HepG2 (cell line): ENCODE measurements around the gene TMEM86B. TPM values are rescaled to one million over a fixed set of nuclear protein-coding genes. Genes with fewer than 3 reads are reported as not detected.

ENCODE experiments used
- ATAC-seq: fragments of 200-7000 bp; cut with Tn5 transposase; 3 replicates; pipeline ENCODE4 v1.9.1; 2020; ENCODE audit warnings: mild to moderate bottlenecking, moderate library complexity
- BruUV-seq: library from RNA; stranded (reverse); fragments of 400-500 nt; replicated peaks from 2 replicates; lab custom pipeline; 2021; lab: Mats Ljungman, UMichigan
- CTCF ChIA-PET: fragments of 300-600 bp; formaldehyde crosslinking; extraction: SDS; loops from one replicate; lab custom pipeline; 2021; ENCODE audit warnings: low total read pairs, inconsistent platforms, low intra/inter-chr PET ratio; lab: Yijun Ruan, JAX
- POLR2A ChIA-PET: fragments of 350-600 bp; sonication (Branson Sonifier 250); formaldehyde crosslinking; loops from one replicate; lab custom pipeline; 2020; ENCODE audit warnings: antibody characterized with exemption, inconsistent platforms; lab: Yijun Ruan, JAX
- DNase-seq: peaks from one replicate; pipeline ENCODE4 v3.0.0-alpha.2; 2015; ENCODE audit warnings: low spot score
- FAIRE-seq: peaks from 3 replicates; lab custom pipeline; 2011; peaks lifted over from hg19 to GRCh38; lab: Jason Lieb, UNC
- H2AFZ ChIP-seq: one replicate; pipeline ENCODE4 v1.6.1; 2011; ENCODE audit warnings: low read length, inconsistent platforms
- H3K27ac ChIP-seq: fragments of 300-600 bp; 3 replicates; pipeline ENCODE4 v1.8.0; 2011; ENCODE audit warnings: mixed run types, mild to moderate bottlenecking, mixed read lengths, low read length, inconsistent platforms; ENCODE audit not compliant: insufficient read depth; ENCODE audit errors: extremely low read length
- H3K27me3 ChIP-seq, 2 experiments: fragments of 200-600 bp in 1 of 2; 2 replicates in 1 of 2; 3 replicates in 1 of 2; pipeline versions ENCODE4 v1.6.0 to v1.8.0; 2011; ENCODE audit warnings: low read length in 2 of 2, mild to moderate bottlenecking in 2 of 2, moderate library complexity in 2 of 2, inconsistent platforms in 1 of 2; ENCODE audit not compliant: insufficient read depth in 2 of 2, control insufficient read depth in 1 of 2
- H3K36me3 ChIP-seq, 2 experiments: fragments of 200-600 bp in 1 of 2; replicated peaks in 1 of 2; 2 replicates in 1 of 2; 3 replicates in 1 of 2; pipeline versions ENCODE4 v1.5.1 to v1.8.0; 2011; ENCODE audit warnings: low read length in 2 of 2, inconsistent platforms in 1 of 2; ENCODE audit not compliant: insufficient read depth in 2 of 2, control insufficient read depth in 1 of 2
- H3K4me1 ChIP-seq: 2 replicates; pipeline ENCODE4 v1.5.1; 2012; ENCODE audit warnings: low read length, inconsistent platforms; ENCODE audit not compliant: insufficient read depth
- H3K4me2 ChIP-seq: 2 replicates; pipeline ENCODE4 v1.6.0; 2011; ENCODE audit warnings: low read depth, low read length, inconsistent platforms
- H3K4me3 ChIP-seq, 3 experiments: fragments of 200-600 bp in 1 of 3; sonication (generic), shearing (Covaris generic) in 1 of 3; replicated peaks in 1 of 3; 2 replicates each; pipeline ENCODE4 v1.5.1; 2011 to 2016; ENCODE audit warnings: low read length in 3 of 3, inconsistent platforms in 2 of 3, low read depth in 2 of 3, mild to moderate bottlenecking in 2 of 3, control low read depth in 1 of 3, mixed read lengths in 1 of 3; ENCODE audit not compliant: insufficient read depth in 1 of 3
- H3K79me2 ChIP-seq: one replicate; pipeline ENCODE4 v1.6.1; 2011; ENCODE audit warnings: low read length, inconsistent platforms; ENCODE audit not compliant: insufficient read depth
- H3K9ac ChIP-seq: 2 replicates; pipeline ENCODE4 v1.6.0; 2011; ENCODE audit warnings: mild to moderate bottlenecking, low read depth, low read length, inconsistent platforms; ENCODE audit not compliant: insufficient read depth
- H3K9me3 ChIP-seq: 2 replicates; pipeline ENCODE4 v1.5.1; 2012; ENCODE audit warnings: mild to moderate bottlenecking, low read length
- H4K20me1 ChIP-seq: 2 replicates; pipeline ENCODE4 v1.6.0; 2011; ENCODE audit warnings: inconsistent platforms, mild to moderate bottlenecking, low read length, moderate library complexity; ENCODE audit not compliant: insufficient read depth
- AGO2 ChIP-seq: fragments of 200-400 bp; formaldehyde crosslinking; optimal IDR thresholded peaks from 2 replicates; pipeline ENCODE3; 2017; ENCODE audit warnings: mild to moderate bottlenecking, low read depth, low read length, moderate library complexity
- HNRNPL ChIP-seq: fragments of 200-400 bp; formaldehyde crosslinking; IDR thresholded peaks from 2 replicates; pipeline ENCODE4 v1.6.1; 2017; ENCODE audit warnings: mild to moderate bottlenecking, low read depth, low read length
- HOXA3 ChIP-seq: sonication (generic); formaldehyde crosslinking; IDR thresholded peaks from 2 replicates; pipeline ENCODE4 v1.5.0; 2020; ENCODE audit warnings: missing genetic modification reagents
- IRX3 ChIP-seq: sonication (generic); formaldehyde crosslinking; IDR thresholded peaks from 2 replicates; pipeline ENCODE4 v1.8.1; 2023; ENCODE audit warnings: mild to moderate bottlenecking, low read depth, missing genetic modification reagents, borderline replicate concordance
- MIXL1 ChIP-seq: IDR thresholded peaks from 2 replicates; pipeline ENCODE4 v1.6.1; 2016
- PAF1 ChIP-seq: IDR thresholded peaks from 2 replicates; pipeline ENCODE4 v1.6.1; 2016; ENCODE audit warnings: missing genetic modification reagents, missing compliant biosample characterization
- POLR2A ChIP-seq, 2 experiments: IDR thresholded peaks; 2 replicates each; pipeline ENCODE4 v1.6.1; 2011; ENCODE audit warnings: low read depth in 2 of 2, low read length in 2 of 2, mild to moderate bottlenecking in 1 of 2, moderate library complexity in 1 of 2; ENCODE audit not compliant: insufficient read depth in 1 of 2
- PRPF4 ChIP-seq: fragments of 200-400 bp; formaldehyde crosslinking; IDR thresholded peaks from 2 replicates; pipeline ENCODE4 v1.6.1; 2016; ENCODE audit warnings: low read length, low read depth; ENCODE audit not compliant: poor library complexity, severe bottlenecking
- RARG ChIP-seq: sonication (generic); formaldehyde crosslinking; IDR thresholded peaks from 2 replicates; pipeline ENCODE4 v1.4.0; 2020; ENCODE audit warnings: low read depth, mild to moderate bottlenecking, missing genetic modification reagents
- RBFOX2 ChIP-seq: fragments of 200-400 bp; formaldehyde crosslinking; IDR thresholded peaks from 2 replicates; pipeline ENCODE4 v1.6.1; 2017; ENCODE audit warnings: low read depth, mild to moderate bottlenecking, low read length
- RBM39 ChIP-seq: fragments of 200-400 bp; formaldehyde crosslinking; IDR thresholded peaks from one replicate; pipeline ENCODE4 v1.6.1; 2018; ENCODE audit warnings: antibody characterized with exemption, mild to moderate bottlenecking, low read depth, low read length; ENCODE audit not compliant: poor library complexity, severe bottlenecking
- RNF2 ChIP-seq: fragments of 450-650 bp; conservative IDR thresholded peaks from 2 replicates; pipeline ENCODE4 v1.6.1; 2016; ENCODE audit warnings: low read depth
- SNAI1 ChIP-seq: sonication (generic); formaldehyde crosslinking; IDR thresholded peaks from 2 replicates; pipeline ENCODE4 v1.5.0; 2020; ENCODE audit warnings: mild to moderate bottlenecking, missing genetic modification reagents, borderline replicate concordance
- ZNF256 ChIP-seq: sonication (generic); formaldehyde crosslinking; conservative IDR thresholded peaks from 2 replicates; pipeline ENCODE4 v1.4.0; 2020; ENCODE audit warnings: missing genetic modification reagents
- ZNF354B ChIP-seq: sonication (generic); formaldehyde crosslinking; IDR thresholded peaks from 2 replicates; pipeline ENCODE4 v1.8.0; 2022; ENCODE audit warnings: mild to moderate bottlenecking, missing genetic modification reagents
- ZNF747 ChIP-seq: sonication (generic); formaldehyde crosslinking; IDR thresholded peaks from 2 replicates; pipeline ENCODE4 v1.8.1; 2023; ENCODE audit warnings: missing genetic modification reagents, mild to moderate bottlenecking, borderline replicate concordance
- ZSCAN21 ChIP-seq: sonication (generic); formaldehyde crosslinking; IDR thresholded peaks from 2 replicates; pipeline ENCODE4 v1.8.0; 2022; ENCODE audit warnings: mild to moderate bottlenecking, missing genetic modification reagents, moderate library complexity, borderline replicate concordance
- WGBS: methylation state at CpG from one replicate; pipeline ENCODE4 v1.1.6; 2017; ENCODE audit warnings: low lambda C conversion rate; 5-methylcytosine and 5-hydroxymethylcytosine counted together
- in situ Hi-C: cut with HindIII; loops from 2 replicates; pipeline ENCODE4 v1.10.0; 2017; ENCODE audit warnings: low pct_unique_long_range_greater_than_20kb; ENCODE audit not compliant: extremely low pct_ligation_motif_present
- intact Hi-C: fragments of 100-400 bp; cut with micrococcal nuclease; formaldehyde crosslinking; loops from one replicate; pipeline ENCODE4 v1.10.0; 2022; ENCODE audit not compliant: unreplicated experiment
- polyA plus RNA-seq, 8 experiments: library from polyadenylated mRNA; depleted of rRNA in 3 of 8; stranded (reverse) in 7 of 8; unstranded in 1 of 8; fragments of >200 nt; fragmentation: Illumina TruSeq in 4 of 8; extraction: Trizol in 4 of 8; gene quantifications; 2 replicates each; pipeline versions ENCODE4 v1.2.1 to v1.2.3, GENCODE V29; 2011 to 2016; ENCODE audit warnings: low read depth in 4 of 8, missing spikeins in 1 of 8, mixed read lengths in 1 of 8; ENCODE audit not compliant: insufficient read depth in 1 of 8
- total RNA-seq, 5 experiments: library from RNA; depleted of rRNA; stranded (reverse); fragments of >200 nt; fragmentation: Illumina TruSeq; extraction: Trizol; gene quantifications; 2 replicates each; pipeline ENCODE4 v1.2.3, GENCODE V29; 2016; ENCODE audit warnings: low read depth in 1 of 5
- TF ChIP-seq, protein P1 (sequence below): sonication (generic); formaldehyde crosslinking; IDR thresholded peaks from 2 replicates; pipeline ENCODE4 v1.8.0; 2022; ENCODE audit warnings: missing genetic modification reagents, mild to moderate bottlenecking, borderline replicate concordance
- TF ChIP-seq, protein P2 (sequence below): sonication (generic); formaldehyde crosslinking; IDR thresholded peaks from 2 replicates; pipeline ENCODE4 v1.4.0; 2020; ENCODE audit warnings: missing genetic modification reagents; ENCODE audit errors: not compliant biosample characterization
- TF ChIP-seq, protein P3 (sequence below): sonication (generic); formaldehyde crosslinking; IDR thresholded peaks from 2 replicates; pipeline ENCODE4 v1.4.0; 2020; ENCODE audit warnings: missing genetic modification reagents
- TF ChIP-seq, protein P4 (sequence below): IDR thresholded peaks from 2 replicates; pipeline ENCODE4 v1.6.1; 2016; ENCODE audit warnings: low read depth, borderline replicate concordance

The TMEM86B gene
- total and polyA plus RNA-seq, 2 of the 13 experiments (the other 11 are each of a cell fraction or from before 2014, with no cell fraction given) = 7.7 to 9.6 TPM

DNA sequence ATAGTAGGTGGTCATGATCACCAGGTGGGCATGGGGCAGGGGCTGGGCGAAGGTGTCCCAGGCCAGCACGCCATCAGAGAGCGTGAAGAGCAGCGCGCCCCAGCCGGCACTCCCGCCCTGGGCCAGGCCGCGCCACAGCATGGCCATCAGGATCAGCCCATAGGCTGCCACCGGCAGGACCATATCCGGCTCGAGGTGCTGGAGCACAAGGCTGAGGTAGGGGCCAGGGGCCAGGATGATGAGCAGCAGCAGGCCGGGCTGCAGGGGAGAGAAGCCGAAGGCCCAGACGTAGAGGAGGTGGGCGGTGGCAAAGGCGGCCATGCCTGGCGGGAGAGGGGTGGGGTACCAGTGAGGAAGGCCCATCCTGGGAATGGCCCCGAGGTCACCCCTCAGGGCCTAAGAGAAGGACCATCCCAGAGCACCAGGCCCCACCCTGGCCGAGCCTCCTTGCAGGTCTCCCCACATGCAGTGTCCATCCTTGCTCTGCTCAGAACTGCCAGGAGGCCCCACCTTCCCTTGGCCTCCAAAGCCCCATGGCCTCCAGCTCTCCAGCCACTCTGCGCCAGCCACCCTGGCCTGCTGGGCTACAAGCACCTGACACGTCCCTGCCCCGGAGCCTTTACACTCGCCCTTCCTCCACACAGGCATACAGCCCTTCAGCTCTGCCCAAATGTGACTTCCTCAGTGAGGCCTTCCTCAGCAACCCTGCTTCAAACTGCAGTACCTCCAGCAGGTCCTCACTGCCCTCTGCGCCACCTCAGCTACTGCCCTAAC lies 1.1 kb downstream of the TMEM86B start:
- in situ Hi-C loops = no loop called here
- intact Hi-C loops = no loop called here
- DNase-seq (no peak), FAIRE-seq (no peak), ATAC-seq (no peak)
- Histone ChIP-seq H3K9me3 (no peaks in the 10 kb centered on the region), H3K27ac (peak overlapping the region; percentile 76), H3K36me3 (peaks cover 12 to 27% of the 10 kb centered on the region in 2 experiments; a peak in 4 of 5 replicates), H4K20me1 (no peaks in the 10 kb centered on the region), H3K4me3 (peak overlapping the region in 1 of 3 experiments; percentile 67; a peak in 1 of 6 replicates), H3K4me1 (peaks cover 67% of the 10 kb centered on the region), H3K9ac (peak overlapping the region; percentile 60), H3K27me3 (no peaks in the 10 kb centered on the region), H3K4me2 (peak overlapping the region; percentile 88), H3K79me2 (peaks cover 4% of the 10 kb centered on the region), H2AFZ (no peak overlapping the region)
- POLR2A ChIA-PET = interaction anchor here (1.1 to 2.3 kb wide), 6 partner anchors 18 to 276 kb away, joined by 3 to 12 read pairs (median 6); partner anchors contain the start of genes PPP6R1, PTPRH and UBE2S
- TF ChIP-seq, protein P1, sequence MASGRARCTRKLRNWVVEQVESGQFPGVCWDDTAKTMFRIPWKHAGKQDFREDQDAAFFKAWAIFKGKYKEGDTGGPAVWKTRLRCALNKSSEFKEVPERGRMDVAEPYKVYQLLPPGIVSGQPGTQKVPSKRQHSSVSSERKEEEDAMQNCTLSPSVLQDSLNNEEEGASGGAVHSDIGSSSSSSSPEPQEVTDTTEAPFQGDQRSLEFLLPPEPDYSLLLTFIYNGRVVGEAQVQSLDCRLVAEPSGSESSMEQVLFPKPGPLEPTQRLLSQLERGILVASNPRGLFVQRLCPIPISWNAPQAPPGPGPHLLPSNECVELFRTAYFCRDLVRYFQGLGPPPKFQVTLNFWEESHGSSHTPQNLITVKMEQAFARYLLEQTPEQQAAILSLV (CRISPR knock-in tag) = no peak
- TF ChIP-seq IRX3 (CRISPR knock-in tag) = no peak
- TF ChIP-seq, protein P2, sequence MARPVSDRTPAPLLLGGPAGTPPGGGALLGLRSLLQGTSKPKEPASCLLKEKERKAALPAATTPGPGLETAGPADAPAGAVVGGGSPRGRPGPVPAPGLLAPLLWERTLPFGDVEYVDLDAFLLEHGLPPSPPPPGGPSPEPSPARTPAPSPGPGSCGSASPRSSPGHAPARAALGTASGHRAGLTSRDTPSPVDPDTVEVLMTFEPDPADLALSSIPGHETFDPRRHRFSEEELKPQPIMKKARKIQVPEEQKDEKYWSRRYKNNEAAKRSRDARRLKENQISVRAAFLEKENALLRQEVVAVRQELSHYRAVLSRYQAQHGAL (CRISPR knock-in tag) = no peak
- no peak for TF ChIP-seq ZNF256 (CRISPR knock-in tag)
- no peak for TF ChIP-seq MIXL1 (CRISPR knock-in tag)
- TF ChIP-seq, protein P3, sequence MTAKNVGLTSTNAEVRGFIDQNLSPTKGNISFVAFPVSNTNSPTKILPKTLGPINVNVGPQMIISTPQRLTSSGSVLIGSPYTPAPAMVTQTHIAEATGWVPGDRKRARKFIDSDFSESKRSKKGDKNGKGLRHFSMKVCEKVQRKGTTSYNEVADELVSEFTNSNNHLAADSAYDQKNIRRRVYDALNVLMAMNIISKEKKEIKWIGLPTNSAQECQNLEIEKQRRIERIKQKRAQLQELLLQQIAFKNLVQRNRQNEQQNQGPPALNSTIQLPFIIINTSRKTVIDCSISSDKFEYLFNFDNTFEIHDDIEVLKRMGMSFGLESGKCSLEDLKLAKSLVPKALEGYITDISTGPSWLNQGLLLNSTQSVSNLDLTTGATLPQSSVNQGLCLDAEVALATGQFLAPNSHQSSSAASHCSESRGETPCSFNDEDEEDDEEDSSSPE = no peak
- TF ChIP-seq PRPF4 = no peak
- no peak for TF ChIP-seq ZNF747 (CRISPR knock-in tag)
- TF ChIP-seq HNRNPL = 0 out of 2 replicates have a peak, but pooled peaks have one; percentile 20
- 0 out of 2 replicates have a peak, but pooled peaks have one; percentile 11 for TF ChIP-seq RBFOX2
- TF ChIP-seq PAF1 (CRISPR knock-in tag) = peak; percentile 59; the same call in 1 of the 2 replicates
- peak in 1 of 2 experiments; percentile 12; a peak in 1 of 4 replicates for TF ChIP-seq POLR2A (IDR thresholded peaks at IDR 0.05; ENCODE audit: insufficient read depth in 1 of 2, low read depth in 2 of 2, low read length in 2 of 2)
- TF ChIP-seq, protein P4, sequence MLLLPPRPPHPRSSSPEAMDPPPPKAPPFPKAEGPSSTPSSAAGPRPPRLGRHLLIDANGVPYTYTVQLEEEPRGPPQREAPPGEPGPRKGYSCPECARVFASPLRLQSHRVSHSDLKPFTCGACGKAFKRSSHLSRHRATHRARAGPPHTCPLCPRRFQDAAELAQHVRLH (CRISPR knock-in tag) = no peak
- TF ChIP-seq ZSCAN21 = 0 out of 2 replicates have a peak, but pooled peaks have one; percentile 11
- 0 out of 2 replicates have a peak, but pooled peaks have one; percentile 12 for TF ChIP-seq HOXA3 (CRISPR knock-in tag)
- peak; percentile 51 for TF ChIP-seq AGO2
- no peak for TF ChIP-seq RARG (CRISPR knock-in tag)
- no peak for TF ChIP-seq SNAI1 (CRISPR knock-in tag)
- peak; percentile 12 for TF ChIP-seq RBM39
- TF ChIP-seq ZNF354B = no peak
- no peak for TF ChIP-seq RNF2
- BruUV-seq = no TSS peak
- CTCF ChIA-PET = no interaction called here
- WGBS = 98% methylated on average over 18 of the region's 25 CpGs
